ENCODE measurements around the gene PSME2.

The PSME2 gene

DNA sequence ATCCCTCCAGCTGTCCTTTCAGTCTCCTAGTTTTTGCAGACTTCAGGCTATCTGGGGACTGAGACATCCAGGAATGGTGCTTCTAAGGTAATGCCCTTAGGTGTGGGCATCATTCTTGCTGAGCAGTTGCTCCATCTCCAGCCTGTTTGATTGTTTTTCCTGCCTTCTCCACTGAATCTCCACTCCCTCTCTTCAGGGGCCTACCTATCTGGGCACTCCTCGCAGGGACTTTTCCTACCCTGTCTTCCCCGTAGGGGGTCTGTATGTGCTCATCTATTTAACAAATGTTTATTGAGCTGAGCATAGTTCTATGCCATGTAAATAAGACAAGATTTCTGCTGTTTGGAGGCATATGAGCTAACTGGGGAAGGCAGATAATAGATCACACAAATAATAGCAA is 13.4 kb downstream of the PSME2 start:
- DNase-seq: no peak

DNA sequence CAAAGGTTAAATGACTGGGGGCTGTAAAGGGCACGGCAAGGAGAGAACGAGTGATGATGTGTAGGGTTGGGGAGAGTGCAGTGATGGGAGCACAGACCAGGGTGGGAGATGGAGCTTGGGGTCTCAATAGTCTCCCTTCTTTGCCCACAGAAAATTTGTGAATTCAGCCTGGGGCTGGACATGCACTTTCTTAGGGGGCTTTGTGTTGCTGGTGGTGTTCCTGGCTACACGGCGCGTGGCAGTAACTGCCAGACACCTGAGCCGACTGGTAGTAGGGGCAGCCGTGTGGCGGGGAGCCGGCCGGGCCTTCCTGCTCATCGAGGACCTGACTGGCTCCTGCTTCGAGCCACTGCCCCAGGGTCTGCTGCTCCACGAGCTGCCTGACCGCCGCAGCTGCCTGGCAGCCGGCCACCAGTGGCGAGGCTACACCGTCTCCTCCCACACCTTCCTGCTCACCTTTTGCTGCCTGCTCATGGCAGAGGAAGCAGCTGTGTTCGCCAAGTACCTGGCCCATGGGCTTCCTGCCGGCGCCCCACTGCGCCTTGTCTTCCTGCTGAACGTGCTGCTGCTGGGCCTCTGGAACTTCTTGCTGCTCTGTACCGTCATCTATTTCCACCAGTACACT is 14.2 kb downstream of the PSME2 start:
- no peak for DNase-seq

GRCh38 chr14:24131549-24131966 is 14.9 kb downstream of the PSME2 start:
- DNase-seq: no peak

- no peak for DNase-seq
Observed at GRCh38 chr14:24130717-24131548, 15.5 kb downstream of the PSME2 start.

- no peak for DNase-seq
Observed at GRCh38 chr14:24130380-24130716, 16.1 kb downstream of the PSME2 start, which contains the start of gene FITM1. Gene FITM1 (plus strand): TSS chr14:24130659. CDS start chr14:24131564, 905 bp downstream.

- no peak for DNase-seq
Observed at GRCh38 chr14:24129410-24129998, 16.9 kb downstream of the PSME2 start.

GRCh38 chr14:24127673-24128072 is 18.7 kb downstream of the PSME2 start:
- DNase-seq: no peak

DNA sequence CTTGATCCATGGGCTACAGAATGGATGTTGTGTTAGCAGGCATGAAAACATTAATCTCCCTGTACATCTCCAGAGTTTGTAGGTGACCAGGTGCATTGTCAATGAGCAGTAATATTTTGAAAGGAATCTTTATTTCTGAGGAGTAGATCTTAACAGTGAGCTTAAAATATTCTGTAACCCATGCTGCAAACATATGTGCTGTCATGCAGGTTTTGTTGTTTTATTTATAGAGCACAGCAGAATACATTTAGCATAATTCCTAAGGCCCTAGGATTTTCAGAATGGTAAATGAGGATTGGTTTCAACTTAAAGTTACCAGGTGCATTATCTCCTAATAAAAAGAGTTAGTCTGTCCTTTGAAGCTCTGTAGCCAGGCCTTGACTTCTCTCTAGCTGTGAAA is 19.5 kb downstream of the PSME2 start:
- DNase-seq: no peak

DNA sequence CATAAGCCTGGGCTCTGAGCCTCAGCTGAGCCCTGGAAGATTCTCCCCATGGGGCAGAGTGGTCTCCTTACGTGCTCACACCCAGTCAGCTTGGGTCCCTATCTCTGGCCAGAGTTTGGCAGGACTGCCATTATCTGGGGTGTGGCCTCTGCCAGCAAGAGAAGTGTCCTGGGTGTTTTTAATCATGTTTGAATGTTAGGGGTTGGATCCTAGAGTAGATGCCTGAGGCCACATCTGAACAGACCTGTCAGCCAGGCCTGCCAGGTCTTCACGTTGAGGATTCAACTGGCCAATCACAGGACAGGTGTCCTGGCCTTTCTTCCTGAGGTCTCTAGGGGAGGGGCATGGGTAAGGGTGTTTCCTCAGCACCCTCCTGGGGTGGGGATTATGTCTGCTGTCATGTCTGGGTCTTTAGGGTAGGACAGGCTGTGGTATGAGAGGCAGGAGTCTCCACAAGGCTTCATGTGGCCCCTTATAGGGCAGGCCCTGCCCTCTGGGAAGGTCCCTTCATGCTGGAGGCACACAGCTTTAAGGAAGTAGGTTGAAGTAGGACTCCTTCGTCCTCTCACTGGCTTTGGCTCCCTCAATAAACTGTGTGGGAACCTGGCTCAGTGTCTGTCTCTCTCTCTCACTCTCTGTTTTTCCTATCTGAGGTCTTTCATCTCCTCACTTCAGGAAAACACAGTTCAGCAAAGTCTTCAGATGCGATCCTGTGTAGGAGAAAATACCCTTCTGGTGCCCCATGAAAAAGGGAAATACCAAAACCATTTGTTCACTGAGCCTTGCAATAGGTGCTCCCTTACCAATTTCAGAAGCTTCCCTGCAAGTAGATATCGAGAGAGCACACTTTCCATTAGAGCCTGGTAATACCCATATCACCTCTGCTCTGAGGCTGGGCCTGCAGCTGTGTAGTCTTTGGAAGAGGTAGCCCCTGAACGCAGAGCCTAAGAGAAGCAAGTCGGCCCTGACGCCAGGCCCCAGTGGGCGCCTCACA is 22.7 kb downstream of the PSME2 start:
- DNase-seq: no peak

GRCh38 chr14:24122898-24123297 is 23.5 kb downstream of the PSME2 start:
- no peak for DNase-seq

GRCh38 chr14:24122416-24122815 is 24.0 kb downstream of the PSME2 start:
- no peak for DNase-seq

DNA sequence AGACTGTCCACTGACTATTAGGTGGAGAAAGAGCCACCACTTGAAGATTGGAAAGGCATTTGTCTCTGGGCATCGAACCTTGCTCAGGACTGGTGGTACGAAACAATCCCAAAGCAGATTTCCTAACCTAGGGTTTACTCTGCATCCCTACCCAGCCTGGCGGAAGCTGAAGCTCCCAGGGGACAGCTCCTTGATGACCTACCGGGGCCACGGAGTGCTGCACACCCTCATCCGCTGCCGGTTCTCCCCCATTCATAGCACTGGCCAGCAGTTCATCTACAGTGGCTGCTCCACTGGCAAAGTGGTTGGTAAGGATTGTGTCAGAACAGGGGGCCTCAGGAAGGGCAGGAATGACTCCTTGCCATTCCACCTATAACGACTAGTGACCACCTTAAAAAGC is 25.2 kb downstream of the PSME2 start:
- no peak for DNase-seq

- DNase-seq: no peak
Observed at GRCh38 chr14:24119691-24120090, 26.7 kb downstream of the PSME2 start.

GRCh38 chr14:24117179-24117578 is 29.2 kb downstream of the PSME2 start:
- DNase-seq: no peak

DNA sequence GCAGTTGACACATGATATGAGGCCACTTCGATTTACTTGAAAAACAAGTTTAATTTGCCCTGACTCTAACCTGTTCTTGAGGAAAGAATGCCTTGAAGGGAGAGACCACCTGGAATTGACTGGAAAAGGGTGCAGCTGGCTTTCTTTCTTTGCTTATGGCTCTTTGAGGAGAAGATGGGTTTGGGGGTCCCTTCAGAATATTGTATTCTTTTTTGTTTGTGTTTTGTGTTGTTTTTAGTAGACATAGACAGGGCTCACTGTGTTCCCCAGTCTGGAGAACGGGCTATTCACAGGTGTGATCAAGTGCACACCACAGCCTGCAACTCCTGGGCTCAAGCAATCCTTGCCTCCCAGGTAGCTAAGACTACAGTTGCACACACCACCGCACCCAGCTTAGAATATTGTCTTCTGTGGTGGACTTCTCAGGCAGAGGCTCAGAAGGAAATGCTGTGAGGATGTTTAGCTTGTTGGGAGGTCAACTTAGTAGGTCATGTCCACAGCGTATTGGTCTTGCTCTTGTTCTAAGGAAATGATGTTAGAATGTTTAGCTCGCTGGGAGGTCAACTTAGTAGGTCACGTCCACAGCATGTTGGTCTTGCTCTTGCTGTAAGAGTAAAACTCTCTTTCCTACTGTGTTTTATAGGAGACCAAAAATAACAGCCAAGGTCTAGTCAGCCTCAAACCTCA is 30.1 kb downstream of the PSME2 start:
- DNase-seq: no peak

GRCh38 chr14:24115422-24116127 is 30.8 kb downstream of the PSME2 start:
- no peak for DNase-seq

- peak; percentile 100 for DNase-seq
Observed at GRCh38 chr14:24114532-24115421, 31.6 kb downstream of the PSME2 start, which contains the start of the genes DCAF11 and NRL. Gene DCAF11 (plus strand): TSS chr14:24114777. CDS start chr14:24115595, 818 bp downstream. Gene NRL (minus strand): TSS chr14:24114949. CDS start chr14:24082848, 32,101 bp downstream.

GRCh38 chr14:24113801-24114531 is 32.4 kb downstream of the PSME2 start:
- peak; percentile 96 for DNase-seq

- DNase-seq: no peak
Observed at GRCh38 chr14:24113379-24113800, 33.0 kb downstream of the PSME2 start.

Data from inflammatory macrophage treated with lipopolysaccharide for 4 hours (primary cell).